C4-2B (cell line): ENCODE data around the gene THEM4.
"Not testable (repeated sequence)": the region's sequence is repeated elsewhere in the genome, so short reads cannot be mapped to it uniquely, and the experiment has no call there.

ENCODE experiments used
- H3K27ac ChIP-seq: fragments of 450-650 bp; 2 replicates; pipeline ENCODE4 v1.5.1; 2017
- CTCF ChIP-seq: fragments of 450-650 bp; conservative IDR thresholded peaks from 2 replicates; pipeline ENCODE4 v1.5.1; 2017; ENCODE audit warnings: mild to moderate bottlenecking
- ZFX ChIP-seq: fragments of 450-650 bp; IDR thresholded peaks from 2 replicates; pipeline ENCODE4 v1.6.1; 2017

Gene THEM4

DNA sequence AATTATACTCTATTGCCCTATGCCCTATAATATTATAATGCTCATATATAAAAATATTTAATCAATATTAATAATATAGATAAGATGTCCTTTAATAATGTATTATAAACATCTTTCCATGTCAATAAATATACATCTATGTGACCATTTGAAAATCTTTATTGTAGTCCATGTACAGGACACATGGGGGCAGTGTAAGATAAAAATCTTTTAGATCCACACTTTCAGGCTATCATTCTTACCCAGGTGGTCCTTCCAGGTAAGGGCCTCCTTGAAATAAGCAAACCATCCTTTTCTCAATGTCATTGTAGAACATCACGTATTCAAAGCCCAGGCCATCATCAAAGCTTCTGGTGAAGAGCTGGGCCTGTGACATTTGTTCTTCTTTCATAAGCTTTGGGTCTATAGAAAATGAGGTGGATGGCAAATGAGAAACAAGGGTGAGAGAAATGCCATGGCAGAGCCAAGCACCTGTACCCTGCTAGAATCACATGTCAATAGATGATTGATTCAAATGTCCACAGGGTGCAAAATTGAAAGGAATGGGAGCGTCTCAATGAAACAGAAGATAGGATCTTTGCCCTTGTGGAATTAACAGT, 20.2 kb downstream of the THEM4 start:
- no peak overlapping the region for H3K27ac ChIP-seq
- TF ChIP-seq ZFX (no peak), CTCF (peak; percentile 72)

DNA sequence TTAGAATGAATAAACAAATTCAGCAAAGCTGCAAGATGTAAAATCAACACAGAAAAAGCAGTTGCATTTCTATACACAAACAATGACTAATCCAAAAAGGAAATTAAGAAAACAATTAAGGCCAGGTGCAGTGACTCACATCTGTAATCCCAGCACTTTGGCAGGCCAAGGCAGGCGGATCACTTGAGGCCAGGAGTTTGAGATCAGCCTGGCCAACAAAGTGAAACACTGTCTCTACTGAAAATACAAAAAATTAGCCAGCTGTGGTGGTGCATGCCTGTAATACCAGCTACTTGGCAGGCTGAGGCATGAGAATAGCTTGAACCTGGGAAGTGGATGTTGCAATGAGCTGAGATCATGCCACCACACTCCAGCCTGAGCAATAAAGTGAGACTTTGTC, 22.3 kb downstream of the THEM4 start:
- no peak overlapping the region for H3K27ac ChIP-seq
- TF ChIP-seq ZFX: no peak
- no peak for TF ChIP-seq CTCF

GRCh38 chr1:151885479-151885878, 23.8 kb downstream of the THEM4 start:
- TF ChIP-seq CTCF: no peak
- TF ChIP-seq ZFX: no peak
- no peak overlapping the region for H3K27ac ChIP-seq

GRCh38 chr1:151884879-151885278, 24.4 kb downstream of the THEM4 start:
- not testable (repeated sequence) for H3K27ac ChIP-seq

- not testable (repeated sequence) for H3K27ac ChIP-seq
These were observed 24.9 kb downstream of the THEM4 start for GRCh38 chr1:151884445-151884844.

DNA sequence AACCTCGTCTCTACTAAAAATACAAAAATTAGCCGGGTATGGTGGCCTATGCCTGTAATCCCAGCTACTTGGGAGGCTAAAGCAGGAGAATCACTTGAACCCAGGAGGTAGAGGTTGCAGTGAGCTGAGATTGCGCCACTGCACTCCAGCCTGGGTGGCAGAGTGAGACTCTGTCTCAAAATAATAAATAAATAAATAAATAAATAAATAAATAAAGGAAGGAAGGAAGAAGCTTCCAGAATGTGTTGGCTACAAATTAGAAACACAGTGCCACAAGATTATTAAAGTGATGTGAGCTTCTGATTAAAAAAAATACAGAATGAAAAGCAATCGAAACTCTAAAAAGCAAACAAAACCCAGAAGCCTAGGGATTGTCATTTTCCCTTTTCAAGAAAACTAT, 25.4 kb downstream of the THEM4 start:
- H3K27ac ChIP-seq: not testable (repeated sequence)

DNA sequence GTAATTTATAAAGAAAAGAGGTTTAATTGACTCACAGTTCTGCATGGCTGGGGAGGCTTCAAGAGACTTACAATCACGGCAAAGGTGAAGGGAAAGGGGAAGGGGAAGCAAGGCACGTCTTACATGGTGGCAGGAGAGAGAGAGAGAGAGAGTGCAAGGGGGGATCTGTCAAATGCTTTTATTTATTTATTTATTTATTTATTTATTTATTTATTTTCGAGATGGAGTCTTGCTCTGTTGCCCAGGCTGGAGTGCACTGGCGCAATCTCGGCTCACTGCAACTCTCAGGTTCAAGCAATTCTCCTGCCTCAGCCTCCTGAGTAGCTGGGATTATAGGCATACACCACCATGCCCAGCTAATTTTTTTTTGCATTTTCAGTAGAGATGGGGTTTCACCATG, 26.4 kb downstream of the THEM4 start:
- H3K27ac ChIP-seq: not testable (repeated sequence)

DNA sequence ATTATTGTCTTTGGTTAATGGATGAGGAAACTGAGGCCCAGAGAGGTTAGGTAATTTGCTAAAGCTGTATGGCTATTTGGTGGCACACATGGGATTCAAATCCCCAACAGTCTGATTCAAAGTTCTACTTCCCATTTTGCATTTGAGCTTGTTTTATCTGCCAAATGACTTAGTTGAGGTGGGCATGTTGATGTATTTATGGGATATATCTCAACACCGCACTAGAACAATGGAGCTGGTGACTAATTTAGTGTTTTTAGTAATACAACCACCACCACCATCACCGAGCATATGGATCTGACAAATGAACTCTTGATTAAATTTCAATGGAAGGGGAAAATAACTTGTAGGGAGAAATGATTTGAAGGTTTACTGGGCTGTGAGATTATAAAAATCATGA, 26.8 kb downstream of the THEM4 start:
- TF ChIP-seq ZFX (no peak), CTCF (no peak)
- H3K27ac ChIP-seq: no peak overlapping the region

DNA sequence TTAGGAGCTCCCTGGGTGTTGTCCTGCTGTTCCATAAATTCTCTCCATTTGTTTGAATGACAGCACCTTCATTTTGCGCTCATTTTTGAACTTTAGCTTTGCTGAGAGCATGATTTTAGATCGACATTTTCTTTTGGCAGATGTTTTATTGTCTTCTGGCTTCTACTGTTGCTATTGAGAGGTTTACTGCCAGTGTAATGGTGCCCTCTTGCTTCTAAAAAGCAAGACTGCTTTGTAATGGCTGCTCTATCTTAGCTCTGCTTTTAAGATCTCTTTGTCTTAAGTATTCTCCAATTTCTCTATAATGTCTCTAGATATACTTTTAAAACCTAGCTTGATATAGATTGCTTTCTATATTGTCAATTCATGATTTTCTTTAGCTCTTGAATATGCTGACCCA, 27.8 kb downstream of the THEM4 start:
- TF ChIP-seq CTCF (0 out of 2 replicates have a peak, but pooled peaks have one; percentile 7), ZFX (no peak)

DNA sequence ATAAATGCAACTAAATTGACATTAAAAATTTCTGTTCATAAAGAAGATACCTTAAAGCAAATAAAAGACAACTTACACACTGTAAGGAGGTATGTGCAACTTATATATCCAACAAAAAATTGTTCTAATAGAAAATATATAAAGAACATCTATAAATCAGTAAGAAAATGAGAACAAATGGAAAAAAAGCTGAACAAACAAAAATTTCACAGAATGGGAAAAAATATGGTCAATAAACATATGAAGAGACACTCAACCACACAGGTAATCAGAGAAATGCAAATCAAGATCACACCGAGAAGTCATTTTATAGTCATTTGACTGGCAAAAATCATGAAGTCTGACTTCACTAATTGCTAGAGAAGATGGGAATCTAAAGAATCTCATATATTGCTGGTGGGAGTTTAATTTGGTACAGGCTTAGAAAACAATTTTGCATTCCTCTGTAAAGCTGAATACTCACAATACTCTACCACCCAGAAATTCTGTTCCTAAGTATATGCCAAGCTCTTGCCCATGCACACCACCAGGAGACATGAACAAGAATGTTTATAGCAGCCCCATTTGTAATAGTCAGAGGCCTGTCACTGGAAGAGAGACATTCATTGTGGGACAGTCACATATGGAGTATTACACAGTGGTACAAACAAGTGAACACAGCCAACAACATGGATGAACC, 33.8 kb downstream of the THEM4 start:
- no peak overlapping the region for H3K27ac ChIP-seq
- no peak for TF ChIP-seq CTCF
- no peak for TF ChIP-seq ZFX

More for the DNA sequence above, 27.8 kb downstream of the THEM4 start:
- no peak overlapping the region for H3K27ac ChIP-seq

- not testable (repeated sequence) for H3K27ac ChIP-seq
These were observed 36.5 kb downstream of the THEM4 start for GRCh38 chr1:151872776-151873175.
